Renal pelvis (tissue), 4 donors: ENCODE results near the gene WRNIP1. TPM values are rescaled to one million over a fixed set of nuclear protein-coding genes. Genes with fewer than 3 reads are reported as not detected.

Experiments used
- DNase-seq: peaks from one replicate; pipeline ENCODE4 v3.0.0-alpha.2; 2013
- polyA plus RNA-seq, 3 donors: library from polyadenylated mRNA; unstranded; fragments of 120-200 nt; gene quantifications; one replicate each; pipeline ENCODE4 v1.2.1, GENCODE V29; 2013; ENCODE audit not compliant: insufficient read length in 3 of 3

WRNIP1 gene
- polyA plus RNA-seq, 3 donors = 51.6 to 58.1 (median 54.0) TPM

GRCh38 chr6:2734488-2735166 is 30.6 kb upstream of the WRNIP1 start:
- DNase-seq = no peak

GRCh38 chr6:2737885-2738284 is 27.3 kb upstream of the WRNIP1 start:
- no peak for DNase-seq

- DNase-seq = peak; percentile 73
These were observed 26.7 kb upstream of the WRNIP1 start for GRCh38 chr6:2738373-2738979.

GRCh38 chr6:2739335-2739734 is 25.9 kb upstream of the WRNIP1 start:
- no peak for DNase-seq

- no peak for DNase-seq
These were observed 24.6 kb upstream of the WRNIP1 start for GRCh38 chr6:2740581-2740980.

GRCh38 chr6:2741756-2742155 is 23.4 kb upstream of the WRNIP1 start:
- DNase-seq = no peak

GRCh38 chr6:2743280-2744208 is 21.6 kb upstream of the WRNIP1 start:
- no peak for DNase-seq

GRCh38 chr6:2744209-2744771 is 20.9 kb upstream of the WRNIP1 start:
- no peak for DNase-seq

- DNase-seq = no peak
These were observed 20.4 kb upstream of the WRNIP1 start for GRCh38 chr6:2744778-2745177.

GRCh38 chr6:2745246-2745645 is 19.9 kb upstream of the WRNIP1 start:
- DNase-seq = no peak

GRCh38 chr6:2746557-2747061 is 18.6 kb upstream of the WRNIP1 start:
- DNase-seq = no peak

GRCh38 chr6:2748183-2748582 is 17.0 kb upstream of the WRNIP1 start:
- DNase-seq = no peak

- no peak for DNase-seq
These were observed 15.1 kb upstream of the WRNIP1 start for GRCh38 chr6:2749969-2750600.

GRCh38 chr6:2750832-2751231 is 14.4 kb upstream of the WRNIP1 start, which contains the start of gene MYLK4:
TSS of gene MYLK4 (minus strand) at chr6:2750922. CDS start at chr6:2749294, 1,628 bp downstream.
- DNase-seq = no peak

- DNase-seq = no peak
These were observed 13.3 kb upstream of the WRNIP1 start for GRCh38 chr6:2751871-2752270.

- no peak for DNase-seq
These were observed 12.6 kb upstream of the WRNIP1 start for GRCh38 chr6:2752477-2753109.

- no peak for DNase-seq
These were observed 12.1 kb upstream of the WRNIP1 start for GRCh38 chr6:2753110-2753489.

- no peak for DNase-seq
These were observed 11.4 kb upstream of the WRNIP1 start for GRCh38 chr6:2753743-2754142.

GRCh38 chr6:2754393-2754792 is 10.8 kb upstream of the WRNIP1 start:
- DNase-seq = no peak

GRCh38 chr6:2754911-2755310 is 10.3 kb upstream of the WRNIP1 start:
- no peak for DNase-seq

GRCh38 chr6:2755456-2755855 is 9.7 kb upstream of the WRNIP1 start:
- DNase-seq = no peak
